ENCODE data around the gene PKN2.

GRCh38 chr1:88799491-88799890, 115.4 kb downstream of the PKN2 start:
- no peak for TF ChIP-seq POLR2A (IDR thresholded peaks at IDR 0.05)
- TF ChIP-seq, protein P1, sequence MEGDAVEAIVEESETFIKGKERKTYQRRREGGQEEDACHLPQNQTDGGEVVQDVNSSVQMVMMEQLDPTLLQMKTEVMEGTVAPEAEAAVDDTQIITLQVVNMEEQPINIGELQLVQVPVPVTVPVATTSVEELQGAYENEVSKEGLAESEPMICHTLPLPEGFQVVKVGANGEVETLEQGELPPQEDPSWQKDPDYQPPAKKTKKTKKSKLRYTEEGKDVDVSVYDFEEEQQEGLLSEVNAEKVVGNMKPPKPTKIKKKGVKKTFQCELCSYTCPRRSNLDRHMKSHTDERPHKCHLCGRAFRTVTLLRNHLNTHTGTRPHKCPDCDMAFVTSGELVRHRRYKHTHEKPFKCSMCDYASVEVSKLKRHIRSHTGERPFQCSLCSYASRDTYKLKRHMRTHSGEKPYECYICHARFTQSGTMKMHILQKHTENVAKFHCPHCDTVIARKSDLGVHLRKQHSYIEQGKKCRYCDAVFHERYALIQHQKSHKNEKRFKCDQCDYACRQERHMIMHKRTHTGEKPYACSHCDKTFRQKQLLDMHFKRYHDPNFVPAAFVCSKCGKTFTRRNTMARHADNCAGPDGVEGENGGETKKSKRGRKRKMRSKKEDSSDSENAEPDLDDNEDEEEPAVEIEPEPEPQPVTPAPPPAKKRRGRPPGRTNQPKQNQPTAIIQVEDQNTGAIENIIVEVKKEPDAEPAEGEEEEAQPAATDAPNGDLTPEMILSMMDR (IDR thresholded peaks at IDR 0.05), result no peak

Data from testis (tissue), 2 donors.